PC-9 (cell line): ENCODE results near the gene TSKS. TPM values are rescaled to one million over a fixed set of nuclear protein-coding genes. Genes with fewer than 3 reads are reported as not detected.

ENCODE experiments used
- BruUV-seq: library from RNA; stranded (reverse); fragments of 400-500 nt; replicated peaks from 2 replicates; lab custom pipeline; 2021; lab: Mats Ljungman, UMichigan
- CTCF ChIA-PET: fragments of 300-600 bp; sonication (Branson Sonifier 250); formaldehyde crosslinking; loops from one replicate; lab custom pipeline; 2022; ENCODE audit warnings: antibody characterized with exemption; lab: Charles Lee
- POLR2A ChIA-PET: fragments of 300-600 bp; sonication (Branson Sonifier 250); formaldehyde crosslinking; loops from one replicate; lab custom pipeline; 2022; ENCODE audit warnings: antibody characterized with exemption; ENCODE audit not compliant: unreplicated experiment; lab: Charles Lee
- DNase-seq, 2 experiments: peaks; one replicate each; pipeline versions ENCODE4 v3.0.0 to v3.0.0-alpha.2; 2015 to 2022; ENCODE audit warnings: mixed read lengths in 1 of 2
- H2AFZ ChIP-seq: fragments of 200-600 bp; sonication (generic); 2 replicates; pipeline ENCODE4 v1.8.1; 2017; ENCODE audit warnings: antibody characterized with exemption
- H3F3A ChIP-seq: fragments of 200-600 bp; sonication (generic); 2 replicates; pipeline ENCODE4 v1.8.1; 2017; ENCODE audit warnings: antibody characterized with exemption, mild to moderate bottlenecking, low read depth; ENCODE audit not compliant: insufficient read depth
- H3K27ac ChIP-seq: fragments of 200-600 bp; sonication (generic); 2 replicates; pipeline ENCODE4 v1.6.1; 2016; ENCODE audit warnings: mixed run types
- H3K27me3 ChIP-seq: fragments of 200-600 bp; sonication (generic); 2 replicates; pipeline ENCODE4 v1.6.1; 2016; ENCODE audit warnings: low read depth, mixed run types; ENCODE audit not compliant: insufficient read depth
- H3K36me3 ChIP-seq: fragments of 200-600 bp; sonication (generic); 2 replicates; pipeline ENCODE4 v1.6.1; 2016; ENCODE audit warnings: low read depth, mixed run types
- H3K4me1 ChIP-seq: fragments of 200-600 bp; sonication (generic); replicated peaks from 2 replicates; pipeline ENCODE4 v1.6.1; 2016; ENCODE audit warnings: mixed run types; ENCODE audit not compliant: insufficient read depth
- H3K4me2 ChIP-seq: fragments of 200-600 bp; sonication (generic); 2 replicates; pipeline ENCODE4 v1.6.1; 2017; ENCODE audit warnings: mixed run types
- H3K4me3 ChIP-seq: fragments of 200-600 bp; sonication (generic); 2 replicates; pipeline ENCODE4 v1.6.1; 2016; ENCODE audit warnings: mixed run types
- H3K79me2 ChIP-seq: fragments of 200-600 bp; sonication (generic); 2 replicates; pipeline ENCODE4 v1.6.1; 2017; ENCODE audit warnings: low read depth, mixed run types
- H3K9me2 ChIP-seq: fragments of 200-600 bp; sonication (generic); 2 replicates; pipeline ENCODE4 v1.8.1; 2017; ENCODE audit warnings: mild to moderate bottlenecking; ENCODE audit not compliant: insufficient read depth
- H3K9me3 ChIP-seq: fragments of 200-600 bp; sonication (generic); 2 replicates; pipeline ENCODE4 v1.8.1; 2016; ENCODE audit warnings: low read depth; ENCODE audit not compliant: insufficient read depth
- H4K20me1 ChIP-seq: fragments of 200-600 bp; sonication (generic); 2 replicates; pipeline ENCODE4 v1.8.1; 2017; ENCODE audit not compliant: insufficient read depth
- EZH2 ChIP-seq: fragments of 200-600 bp; sonication (generic); IDR thresholded peaks from 2 replicates; pipeline ENCODE4 v1.8.0; 2017; ENCODE audit warnings: antibody characterized with exemption, low read depth
- intact Hi-C: fragments of 100-400 bp; cut with micrococcal nuclease; formaldehyde crosslinking; loops from one replicate; pipeline ENCODE4 v1.10.0; 2022; ENCODE audit not compliant: unreplicated experiment
- total RNA-seq: library from RNA; stranded (reverse); gene quantifications from 2 replicates; pipeline ENCODE4 v1.2.3, GENCODE V29; 2021
- TF ChIP-seq, protein P1 (sequence below): fragments of 200-600 bp; sonication (generic); conservative IDR thresholded peaks from 2 replicates; pipeline ENCODE4 v1.6.1; 2017; ENCODE audit warnings: mixed run types, antibody characterized with exemption, mild to moderate bottlenecking, moderate library complexity

The TSKS gene
- total RNA-seq, 1 experiment from 2014 or later: not detected

- no TSS peak for BruUV-seq
- no peak overlapping the region for H3K4me2 ChIP-seq
- no peak for TF ChIP-seq EZH2
- TF ChIP-seq, protein P1, sequence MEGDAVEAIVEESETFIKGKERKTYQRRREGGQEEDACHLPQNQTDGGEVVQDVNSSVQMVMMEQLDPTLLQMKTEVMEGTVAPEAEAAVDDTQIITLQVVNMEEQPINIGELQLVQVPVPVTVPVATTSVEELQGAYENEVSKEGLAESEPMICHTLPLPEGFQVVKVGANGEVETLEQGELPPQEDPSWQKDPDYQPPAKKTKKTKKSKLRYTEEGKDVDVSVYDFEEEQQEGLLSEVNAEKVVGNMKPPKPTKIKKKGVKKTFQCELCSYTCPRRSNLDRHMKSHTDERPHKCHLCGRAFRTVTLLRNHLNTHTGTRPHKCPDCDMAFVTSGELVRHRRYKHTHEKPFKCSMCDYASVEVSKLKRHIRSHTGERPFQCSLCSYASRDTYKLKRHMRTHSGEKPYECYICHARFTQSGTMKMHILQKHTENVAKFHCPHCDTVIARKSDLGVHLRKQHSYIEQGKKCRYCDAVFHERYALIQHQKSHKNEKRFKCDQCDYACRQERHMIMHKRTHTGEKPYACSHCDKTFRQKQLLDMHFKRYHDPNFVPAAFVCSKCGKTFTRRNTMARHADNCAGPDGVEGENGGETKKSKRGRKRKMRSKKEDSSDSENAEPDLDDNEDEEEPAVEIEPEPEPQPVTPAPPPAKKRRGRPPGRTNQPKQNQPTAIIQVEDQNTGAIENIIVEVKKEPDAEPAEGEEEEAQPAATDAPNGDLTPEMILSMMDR: 0 out of 2 replicates have a peak, but pooled peaks have one; percentile 12
- H3F3A ChIP-seq: peaks cover 16% of the 10 kb centered on the region
- no peak overlapping the region for H2AFZ ChIP-seq
- H3K4me3 ChIP-seq: no peak overlapping the region
- H4K20me1 ChIP-seq: no peaks in the 10 kb centered on the region
- no peaks in the 10 kb centered on the region for H3K9me3 ChIP-seq
- CTCF ChIA-PET: no interaction called here
- POLR2A ChIA-PET: no interaction called here
- intact Hi-C loops: no loop called here
- H3K27me3 ChIP-seq: no peaks in the 10 kb centered on the region
- no peak overlapping the region for H3K27ac ChIP-seq
- no peak for DNase-seq
- no peaks in the 10 kb centered on the region for H3K79me2 ChIP-seq
- H3K9me2 ChIP-seq: no peaks in the 10 kb centered on the region
- H3K4me1 ChIP-seq: peaks cover 13% of the 10 kb centered on the region
- no peaks in the 10 kb centered on the region for H3K36me3 ChIP-seq
Observed at GRCh38 chr19:49761625-49762311, 1.3 kb downstream of the TSKS start.

DNA sequence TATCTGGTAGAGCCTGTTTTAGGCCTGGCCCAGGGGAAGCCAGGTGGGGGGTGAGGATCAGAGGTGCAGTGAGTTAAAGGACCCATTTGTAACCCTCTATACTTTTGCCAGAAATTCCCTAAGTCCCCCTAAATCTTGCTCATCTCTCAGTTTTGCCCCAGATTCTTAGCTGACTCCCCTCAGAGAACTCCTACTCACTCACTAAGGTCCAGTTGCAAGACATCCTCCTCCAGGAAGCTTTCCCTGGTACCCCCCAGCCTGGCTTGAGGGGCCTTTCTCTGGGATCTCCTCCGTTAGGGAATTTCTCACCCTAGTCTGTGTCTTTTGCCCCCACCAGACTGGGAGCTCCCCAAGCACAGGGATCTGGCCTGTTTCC is 1.9 kb downstream of the TSKS start:
- no peak overlapping the region for H3K27ac ChIP-seq
- H4K20me1 ChIP-seq: no peaks in the 10 kb centered on the region
- peaks cover 1% of the 10 kb centered on the region for H3K9me3 ChIP-seq
- H3K4me1 ChIP-seq: peaks cover 15% of the 10 kb centered on the region
- TF ChIP-seq, protein P1: no peak
- TF ChIP-seq EZH2: no peak
- intact Hi-C loops: no loop called here
- H3K9me2 ChIP-seq: no peaks in the 10 kb centered on the region
- CTCF ChIA-PET: no interaction called here
- BruUV-seq: no TSS peak
- H3K36me3 ChIP-seq: no peaks in the 10 kb centered on the region
- POLR2A ChIA-PET: no interaction called here
- H3K4me3 ChIP-seq: no peak overlapping the region
- H2AFZ ChIP-seq: no peak overlapping the region
- H3K79me2 ChIP-seq: no peaks in the 10 kb centered on the region
- H3F3A ChIP-seq: peaks cover 20% of the 10 kb centered on the region
- no peak overlapping the region for H3K4me2 ChIP-seq
- no peaks in the 10 kb centered on the region for H3K27me3 ChIP-seq
- DNase-seq: no peak

DNA sequence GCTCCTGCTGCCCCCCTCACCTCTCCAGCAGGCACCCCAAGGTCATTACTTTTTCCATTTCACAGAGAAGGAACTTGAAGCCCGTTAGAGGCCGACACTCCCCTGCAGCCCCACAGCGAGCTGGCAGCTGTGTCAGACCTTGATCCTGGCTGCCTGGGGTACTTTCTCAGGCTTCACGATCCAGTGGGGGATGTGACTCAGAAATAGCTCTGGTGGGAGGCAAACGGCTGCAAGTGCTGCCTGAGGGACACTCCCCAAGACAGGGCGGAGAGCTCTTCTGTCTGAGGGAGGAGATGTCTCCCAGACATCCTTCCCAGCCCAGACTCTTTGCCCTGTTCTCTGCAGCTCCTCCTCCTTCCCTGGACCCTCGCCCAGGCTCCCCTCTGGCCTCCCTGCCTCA is 4.8 kb downstream of the TSKS start:
- Histone ChIP-seq H3K4me3 (no peak overlapping the region), H3K79me2 (no peaks in the 10 kb centered on the region), H3K27ac (no peak overlapping the region), H3K27me3 (no peaks in the 10 kb centered on the region), H3K9me3 (peaks cover 7% of the 10 kb centered on the region), H3K9me2 (no peaks in the 10 kb centered on the region), H4K20me1 (no peaks in the 10 kb centered on the region), H3K4me2 (no peak overlapping the region), H2AFZ (no peak overlapping the region), H3K4me1 (0 out of 2 replicates have a peak, but pooled peaks cover 4% of the 10 kb centered on the region), H3F3A (peaks cover 7% of the 10 kb centered on the region; the same call in 1 of the 2 replicates), H3K36me3 (no peaks in the 10 kb centered on the region)
- CTCF ChIA-PET: interaction anchor here (0.5 to 0.6 kb wide), 2 partner anchors 40 to 1109 kb away, joined by 3 read pairs; no protein-coding TSS in a partner anchor
- intact Hi-C loops: no loop called here
- no peak for TF ChIP-seq EZH2
- TF ChIP-seq, protein P1: no peak
- no peak for DNase-seq
- POLR2A ChIA-PET: no interaction called here
- no TSS peak for BruUV-seq
